DMS79 (cell line): Measurements from ENCODE around the gene RUNX2.

Source experiments
- DNase-seq: peaks from one replicate; lab custom pipeline; 2025; lab: John Stamatoyannopoulos, UW

RUNX2 gene

DNA sequence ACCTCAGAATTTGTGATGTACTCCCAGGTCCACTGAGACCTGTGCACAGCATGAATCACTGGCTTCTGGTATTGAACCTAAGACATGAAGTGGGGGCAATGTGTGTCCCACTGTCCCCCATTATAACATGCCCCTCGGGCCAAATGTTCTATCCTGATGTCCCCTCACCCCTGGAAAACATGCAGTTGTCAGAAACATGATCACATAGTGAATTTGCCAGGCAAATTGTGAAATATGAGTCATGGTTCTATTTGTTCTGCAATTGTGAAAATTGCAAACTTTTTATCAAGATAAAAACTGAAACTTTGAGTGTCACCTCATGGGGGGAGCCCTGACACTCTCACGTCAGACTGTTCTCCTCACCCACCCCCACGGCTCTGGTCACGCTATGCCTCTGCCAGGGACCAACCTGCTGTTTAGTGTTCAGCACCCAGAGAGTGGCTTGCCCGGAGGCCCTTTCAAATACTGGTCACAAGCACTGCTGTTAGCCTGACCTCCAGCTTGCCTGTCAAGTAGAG, 382.2 kb downstream of the RUNX2 start:
- DNase-seq, result no peak

DNA sequence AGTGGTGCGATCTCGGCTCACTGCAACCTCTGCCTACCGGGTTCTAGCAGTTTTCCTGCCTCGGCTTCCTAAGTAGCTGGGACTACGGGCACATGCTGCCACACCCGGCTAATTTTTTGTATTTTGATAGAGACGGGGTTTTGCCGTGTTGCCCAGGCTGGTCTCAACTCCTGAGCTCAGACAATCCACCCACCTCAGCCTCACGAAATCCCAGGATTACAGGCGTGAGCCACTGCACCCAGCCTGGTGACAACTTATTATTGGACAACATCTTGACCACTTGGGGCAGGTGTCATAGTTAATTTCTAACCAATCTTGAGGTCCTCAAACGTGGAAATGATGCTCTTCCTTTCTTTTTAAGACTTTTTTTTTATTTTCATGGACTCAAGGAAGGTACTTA, 383.9 kb downstream of the RUNX2 start:
- DNase-seq, result no peak

DNA sequence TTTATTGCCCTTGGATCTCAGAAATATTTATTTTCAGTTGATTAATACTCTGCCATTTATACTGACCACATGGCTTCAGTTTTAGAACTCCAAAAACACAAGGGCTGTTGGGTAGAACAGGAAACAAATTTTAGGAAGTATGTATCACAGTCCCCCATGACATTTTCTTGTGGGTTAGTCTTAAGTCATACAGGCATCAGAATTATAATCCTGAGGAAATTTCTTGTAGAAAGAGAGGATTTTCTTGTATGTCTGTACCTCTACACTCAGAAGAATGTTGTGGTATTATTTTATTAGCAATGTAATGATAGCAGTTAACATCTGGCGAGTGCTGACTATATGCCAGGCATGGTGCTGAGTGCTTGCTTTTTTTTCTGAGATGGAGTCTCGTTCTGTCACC, 384.7 kb downstream of the RUNX2 start:
- DNase-seq, result no peak
